IMR-90 (cell line): ENCODE data around the gene GABBR2. TPM values are rescaled to one million over a fixed set of nuclear protein-coding genes. Genes with fewer than 3 reads are reported as not detected.

Experiments used
- ATAC-seq: fragments of 200-7000 bp; cut with Tn5 transposase; 2 replicates; pipeline ENCODE4 v1.9.1; 2020; ENCODE audit warnings: low read depth, mild to moderate bottlenecking, moderate library complexity
- BruUV-seq: library from RNA; stranded (reverse); fragments of 400-500 nt; replicated peaks from 2 replicates; lab custom pipeline; 2021; lab: Mats Ljungman, UMichigan
- CTCF ChIA-PET: fragments of 300-600 bp; formaldehyde crosslinking; extraction: SDS; loops from one replicate; lab custom pipeline; 2021; ENCODE audit warnings: antibody characterized with exemption; lab: Yijun Ruan, JAX
- POLR2A ChIA-PET: fragments of 300-600 bp; sonication (Branson Sonifier 250); formaldehyde crosslinking; loops from one replicate; lab custom pipeline; 2022; ENCODE audit warnings: antibody characterized with exemption; ENCODE audit not compliant: unreplicated experiment; lab: Charles Lee
- DNase-seq: peaks from one replicate; pipeline ENCODE4 v3.0.0; 2013
- H2AFZ ChIP-seq: replicated peaks from 2 replicates; pipeline ENCODE3; 2013; ENCODE audit warnings: low read length, mild to moderate bottlenecking; ENCODE audit not compliant: poor library complexity
- H2AK5ac ChIP-seq: 2 replicates; pipeline ENCODE4 v1.6.1; 2013; ENCODE audit warnings: low read depth, low read length, inconsistent platforms
- H2AK9ac ChIP-seq: replicated peaks from 2 replicates; pipeline ENCODE3; 2013; ENCODE audit warnings: mild to moderate bottlenecking, low read depth, low read length, moderate library complexity; ENCODE audit not compliant: poor library complexity
- H2BK120ac ChIP-seq: 2 replicates; pipeline ENCODE4 v1.6.1; 2013; ENCODE audit warnings: low read depth, low read length, inconsistent platforms
- H2BK15ac ChIP-seq: 3 replicates; pipeline ENCODE4 v1.6.1; 2013; ENCODE audit warnings: low read depth, low read length, inconsistent platforms
- H2BK20ac ChIP-seq: 2 replicates; pipeline ENCODE4 v1.6.1; 2013; ENCODE audit warnings: low read depth, mild to moderate bottlenecking, inconsistent platforms, low read length, moderate library complexity
- H2BK5ac ChIP-seq: 2 replicates; pipeline ENCODE4 v1.6.1; 2013; ENCODE audit warnings: mild to moderate bottlenecking, low read depth, low read length, inconsistent platforms; ENCODE audit not compliant: poor library complexity, severe bottlenecking
- H3K14ac ChIP-seq: replicated peaks from 2 replicates; pipeline ENCODE4 v1.6.1; 2013; ENCODE audit warnings: low read depth, low read length, inconsistent platforms
- H3K18ac ChIP-seq: 2 replicates; pipeline ENCODE4 v1.6.1; 2013; ENCODE audit warnings: low read depth, low read length, control low read depth
- H3K23ac ChIP-seq: 2 replicates; pipeline ENCODE4 v1.6.1; 2013; ENCODE audit warnings: low read depth, low read length, inconsistent platforms
- H3K27ac ChIP-seq: 2 replicates; pipeline ENCODE4 v1.5.1; 2013; ENCODE audit warnings: mild to moderate bottlenecking, control low read depth, low read length; ENCODE audit not compliant: insufficient read depth
- H3K27me3 ChIP-seq: 2 replicates; pipeline ENCODE4 v1.6.1; 2013; ENCODE audit warnings: low read length; ENCODE audit not compliant: control insufficient read depth, insufficient read depth
- H3K36me3 ChIP-seq: 2 replicates; pipeline ENCODE4 v1.6.1; 2013; ENCODE audit warnings: low read length, mixed read lengths; ENCODE audit not compliant: control insufficient read depth, insufficient read depth
- H3K4ac ChIP-seq: 2 replicates; pipeline ENCODE4 v1.6.1; 2013; ENCODE audit warnings: low read depth, low read length, inconsistent platforms
- H3K4me1 ChIP-seq: 2 replicates; pipeline ENCODE4 v1.6.1; 2013; ENCODE audit warnings: low read length, mixed read lengths; ENCODE audit not compliant: control insufficient read depth, insufficient read depth
- H3K4me2 ChIP-seq: 2 replicates; pipeline ENCODE4 v1.6.1; 2013; ENCODE audit warnings: low read depth, mild to moderate bottlenecking, control low read depth, low read length, moderate library complexity
- H3K4me3 ChIP-seq: 2 replicates; pipeline ENCODE4 v1.5.1; 2013; ENCODE audit warnings: low read depth, mild to moderate bottlenecking, control low read depth, low read length, moderate library complexity; ENCODE audit not compliant: insufficient read depth
- H3K56ac ChIP-seq: 2 replicates; pipeline ENCODE4 v1.6.1; 2013; ENCODE audit warnings: low read length, inconsistent platforms; ENCODE audit not compliant: insufficient read depth; ENCODE audit errors: extremely low read depth
- H3K79me1 ChIP-seq, 2 experiments: 2 replicates each; pipeline ENCODE4 v1.6.1; 2013; ENCODE audit warnings: low read length in 2 of 2, inconsistent platforms in 1 of 2, low read depth in 1 of 2
- H3K9ac ChIP-seq: 2 replicates; pipeline ENCODE4 v1.6.1; 2013; ENCODE audit warnings: low read depth, low read length, control low read depth
- H3K9me1 ChIP-seq: 2 replicates; pipeline ENCODE4 v1.6.1; 2013; ENCODE audit warnings: low read length, inconsistent platforms; ENCODE audit not compliant: insufficient read depth
- H3K9me3 ChIP-seq: 2 replicates; pipeline ENCODE4 v1.6.1; 2013; ENCODE audit warnings: low read length; ENCODE audit not compliant: control insufficient read depth, insufficient read depth
- H4K20me1 ChIP-seq: 2 replicates; pipeline ENCODE4 v1.6.1; 2013; ENCODE audit warnings: low read length, inconsistent platforms; ENCODE audit not compliant: insufficient read depth
- H4K5ac ChIP-seq: 2 replicates; pipeline ENCODE4 v1.6.1; 2013; ENCODE audit warnings: mild to moderate bottlenecking, low read depth, low read length, control low read depth
- H4K8ac ChIP-seq, 2 experiments: 2 replicates each; pipeline ENCODE4 v1.6.1; 2013; ENCODE audit warnings: low read depth in 2 of 2, low read length in 2 of 2, control low read depth in 1 of 2, inconsistent platforms in 1 of 2
- H4K91ac ChIP-seq: 2 replicates; pipeline ENCODE4 v1.6.1; 2013; ENCODE audit warnings: low read depth, low read length, inconsistent platforms; ENCODE audit not compliant: insufficient read depth
- BHLHE40 ChIP-seq: fragments of 150-350 bp; IDR thresholded peaks from 2 replicates; pipeline ENCODE4 v1.6.1; 2016; ENCODE audit warnings: mild to moderate bottlenecking, low read depth, low read length
- CEBPB ChIP-seq: IDR thresholded peaks from 2 replicates; pipeline ENCODE4 v1.6.1; 2012; ENCODE audit warnings: low read depth, low read length, improper control_type of control experiment
- CHD1 ChIP-seq: IDR thresholded peaks from 2 replicates; pipeline ENCODE4 v1.6.1; 2012; ENCODE audit warnings: low read depth, low read length, improper control_type of control experiment
- FOS ChIP-seq: fragments of 150-350 bp; IDR thresholded peaks from 2 replicates; pipeline ENCODE4 v1.6.1; 2016; ENCODE audit warnings: low read depth, low read length
- MAFK ChIP-seq: IDR thresholded peaks from 2 replicates; pipeline ENCODE4 v1.6.1; 2012; ENCODE audit warnings: low read depth, low read length, improper control_type of control experiment
- POLR2A ChIP-seq: IDR thresholded peaks from 2 replicates; pipeline ENCODE4 v1.6.1; 2012; ENCODE audit warnings: mild to moderate bottlenecking, low read depth, low read length
- RAD21 ChIP-seq: IDR thresholded peaks from 2 replicates; pipeline ENCODE4 v1.6.1; 2012; ENCODE audit warnings: low read length, improper control_type of control experiment
- RCOR1 ChIP-seq: IDR thresholded peaks from 2 replicates; pipeline ENCODE4 v1.6.1; 2012; ENCODE audit warnings: mild to moderate bottlenecking, low read length, improper control_type of control experiment; ENCODE audit not compliant: insufficient replicate concordance
- SMC3 ChIP-seq: fragments of 150-350 bp; IDR thresholded peaks from 2 replicates; pipeline ENCODE4 v1.6.1; 2016; ENCODE audit warnings: low read depth, mild to moderate bottlenecking, antibody characterized with exemption, low read length, moderate library complexity
- WGBS, 2 experiments: methylation state at CpG; one replicate each; pipeline versions ENCODE4 v1.1.5 to v1.1.7; 2013; ENCODE audit warnings: missing lambda C conversion rate in 2 of 2; ENCODE audit not compliant: insufficient read length in 1 of 2; ENCODE audit errors: extremely low coverage in 2 of 2; 5-methylcytosine and 5-hydroxymethylcytosine counted together
- dilution Hi-C: fragments of 300-500 bp; cut with HindIII; formaldehyde crosslinking; loops from one replicate; pipeline ENCODE4 v1.14.3; 2018; ENCODE audit warnings: low sequenced_read_pairs; ENCODE audit not compliant: unreplicated experiment
- in situ Hi-C: fragments of 300-500 bp; cut with MboI; formaldehyde crosslinking; loops from 3 replicates; pipeline ENCODE4 v1.14.3; 2019; ENCODE audit warnings: low sequenced_read_pairs, inconsistent platforms, mixed read lengths
- intact Hi-C: fragments of 100-400 bp; cut with micrococcal nuclease; formaldehyde crosslinking; loops from 2 replicates; pipeline ENCODE4 v1.10.0; 2022
- polyA plus RNA-seq, 3 experiments: library from polyadenylated mRNA; depleted of rRNA; stranded (reverse); fragments of >200 nt; gene quantifications; 2 replicates each; pipeline ENCODE4 v1.2.3, GENCODE V29; 2012; ENCODE audit warnings: low replicate concordance in 1 of 3
- total RNA-seq: library from RNA; depleted of rRNA; stranded (reverse); fragments of >200 nt; gene quantifications from 2 replicates; pipeline ENCODE4 v1.2.3, GENCODE V29; 2012
- TF ChIP-seq, protein P1 (sequence below): fragments of 150-350 bp; IDR thresholded peaks from 2 replicates; pipeline ENCODE4 v1.6.1; 2016; ENCODE audit warnings: low read depth, mild to moderate bottlenecking, low read length, moderate library complexity, borderline replicate concordance
- TF ChIP-seq, protein P2 (sequence below): conservative IDR thresholded peaks from 2 replicates; pipeline ENCODE4 v1.5.1; 2012; ENCODE audit warnings: mild to moderate bottlenecking, low read depth, low read length, improper control_type of control experiment

GABBR2 gene
- total and polyA plus RNA-seq, 2 of the 4 experiments (the other 2 are of a cell fraction): 14.2 to 20.3 TPM

DNA sequence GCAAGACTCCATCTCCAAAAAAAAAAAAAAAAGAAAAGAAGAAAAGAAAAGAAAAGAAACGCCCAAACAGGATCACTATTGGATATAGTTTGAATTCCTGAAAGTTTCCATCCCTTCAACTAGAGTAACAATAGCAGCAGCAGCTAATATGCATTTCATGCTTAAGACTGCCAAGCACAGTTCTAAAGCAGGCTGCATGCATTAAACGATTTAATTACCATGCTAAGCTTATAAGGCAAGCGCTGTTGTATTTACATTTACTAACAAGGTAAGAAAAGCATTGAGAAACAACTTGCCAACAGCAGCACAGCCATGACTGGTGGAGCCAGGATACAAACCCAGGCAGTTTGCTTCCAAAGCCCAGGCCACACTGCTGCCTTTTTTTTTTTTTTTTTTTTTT lies 466.3 kb downstream of the GABBR2 start:
- dilution Hi-C loops: no loop called here
- Histone ChIP-seq H3K79me1 (peaks cover 6 to 49% of the 10 kb centered on the region in 2 experiments), H2BK20ac (no peak overlapping the region), H3K27ac (no peak overlapping the region), H3K4me3 (no peak overlapping the region), H3K4me2 (no peak overlapping the region), H2BK5ac (no peak overlapping the region), H4K8ac (no peak overlapping the region), H3K14ac (no peak overlapping the region), H4K91ac (no peak overlapping the region), H2AFZ (no peak overlapping the region), H2AK9ac (no peak overlapping the region), H3K36me3 (peaks cover 17% of the 10 kb centered on the region), H3K18ac (no peak overlapping the region), H3K9ac (no peak overlapping the region), H3K4me1 (peaks cover 8% of the 10 kb centered on the region), H4K5ac (no peak overlapping the region), H2AK5ac (no peak overlapping the region), H2BK15ac (no peak overlapping the region), H4K20me1 (no peaks in the 10 kb centered on the region), H3K9me1 (peaks cover 20% of the 10 kb centered on the region), H3K56ac (no peak overlapping the region), H2BK120ac (no peak overlapping the region), H3K23ac (no peak overlapping the region), H3K9me3 (no peaks in the 10 kb centered on the region), H3K4ac (no peak overlapping the region), H3K27me3 (no peaks in the 10 kb centered on the region)
- intact Hi-C loops: no loop called here
- ATAC-seq (no peak), DNase-seq (no peak)
- no peak for TF ChIP-seq SMC3
- no peak for TF ChIP-seq CEBPB
- no peak for TF ChIP-seq CHD1
- no peak for TF ChIP-seq POLR2A
- no peak for TF ChIP-seq FOS
- TF ChIP-seq MAFK: no peak
- TF ChIP-seq RAD21: no peak
- no peak for TF ChIP-seq BHLHE40
- TF ChIP-seq, protein P1, sequence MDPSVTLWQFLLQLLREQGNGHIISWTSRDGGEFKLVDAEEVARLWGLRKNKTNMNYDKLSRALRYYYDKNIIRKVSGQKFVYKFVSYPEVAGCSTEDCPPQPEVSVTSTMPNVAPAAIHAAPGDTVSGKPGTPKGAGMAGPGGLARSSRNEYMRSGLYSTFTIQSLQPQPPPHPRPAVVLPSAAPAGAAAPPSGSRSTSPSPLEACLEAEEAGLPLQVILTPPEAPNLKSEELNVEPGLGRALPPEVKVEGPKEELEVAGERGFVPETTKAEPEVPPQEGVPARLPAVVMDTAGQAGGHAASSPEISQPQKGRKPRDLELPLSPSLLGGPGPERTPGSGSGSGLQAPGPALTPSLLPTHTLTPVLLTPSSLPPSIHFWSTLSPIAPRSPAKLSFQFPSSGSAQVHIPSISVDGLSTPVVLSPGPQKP: no peak
- TF ChIP-seq, protein P2, sequence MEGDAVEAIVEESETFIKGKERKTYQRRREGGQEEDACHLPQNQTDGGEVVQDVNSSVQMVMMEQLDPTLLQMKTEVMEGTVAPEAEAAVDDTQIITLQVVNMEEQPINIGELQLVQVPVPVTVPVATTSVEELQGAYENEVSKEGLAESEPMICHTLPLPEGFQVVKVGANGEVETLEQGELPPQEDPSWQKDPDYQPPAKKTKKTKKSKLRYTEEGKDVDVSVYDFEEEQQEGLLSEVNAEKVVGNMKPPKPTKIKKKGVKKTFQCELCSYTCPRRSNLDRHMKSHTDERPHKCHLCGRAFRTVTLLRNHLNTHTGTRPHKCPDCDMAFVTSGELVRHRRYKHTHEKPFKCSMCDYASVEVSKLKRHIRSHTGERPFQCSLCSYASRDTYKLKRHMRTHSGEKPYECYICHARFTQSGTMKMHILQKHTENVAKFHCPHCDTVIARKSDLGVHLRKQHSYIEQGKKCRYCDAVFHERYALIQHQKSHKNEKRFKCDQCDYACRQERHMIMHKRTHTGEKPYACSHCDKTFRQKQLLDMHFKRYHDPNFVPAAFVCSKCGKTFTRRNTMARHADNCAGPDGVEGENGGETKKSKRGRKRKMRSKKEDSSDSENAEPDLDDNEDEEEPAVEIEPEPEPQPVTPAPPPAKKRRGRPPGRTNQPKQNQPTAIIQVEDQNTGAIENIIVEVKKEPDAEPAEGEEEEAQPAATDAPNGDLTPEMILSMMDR: no peak
- TF ChIP-seq RCOR1: no peak
- in situ Hi-C loops: no loop called here
- CTCF ChIA-PET: interaction anchor here (0.6 to 1.0 kb wide), 2 partner anchors 14 to 51 kb away, joined by 3 read pairs; no protein-coding TSS in a partner anchor
- no TSS peak for BruUV-seq
- POLR2A ChIA-PET: interaction anchor here (0.7 kb wide), 1 partner anchor 233 kb away, joined by 5 read pairs; no protein-coding TSS in a partner anchor
- no CpG with 5 or more reads among the region's 3 CpGs for WGBS, 2 experiments
